HG02981 (cell line): Measurements from ENCODE around the gene PKHD1.

Source experiments
- ATAC-seq: cut with Tn5 transposase; IDR thresholded peaks from one replicate; pipeline ENCODE4 v1.9.1; 2021; ENCODE audit warnings: mild to moderate bottlenecking, moderate library complexity; ENCODE audit not compliant: unreplicated experiment

Gene PKHD1

GRCh38 chr6:51814418-51814817, 273.0 kb downstream of the PKHD1 start:
- ATAC-seq: no peak

GRCh38 chr6:51813904-51814303, 273.5 kb downstream of the PKHD1 start:
- no peak for ATAC-seq

DNA sequence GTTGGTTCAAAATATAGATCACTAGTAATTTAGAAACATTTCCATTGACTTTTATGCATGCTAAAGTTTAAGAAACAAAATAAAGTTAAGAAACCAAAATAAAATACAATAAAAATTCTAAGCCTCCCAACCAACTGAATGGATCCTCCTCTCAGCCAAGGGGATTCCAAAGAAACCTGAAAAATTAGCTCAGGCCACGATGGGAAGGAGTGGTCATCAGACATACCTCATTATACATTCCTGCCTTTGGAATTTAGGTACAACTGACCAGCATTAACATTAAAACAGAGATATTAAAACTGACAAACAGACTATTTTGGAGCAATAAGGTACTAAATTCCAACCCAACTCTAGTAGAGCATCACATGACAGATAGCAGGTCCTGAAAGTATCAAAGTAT, 275.2 kb downstream of the PKHD1 start:
- no peak for ATAC-seq

DNA sequence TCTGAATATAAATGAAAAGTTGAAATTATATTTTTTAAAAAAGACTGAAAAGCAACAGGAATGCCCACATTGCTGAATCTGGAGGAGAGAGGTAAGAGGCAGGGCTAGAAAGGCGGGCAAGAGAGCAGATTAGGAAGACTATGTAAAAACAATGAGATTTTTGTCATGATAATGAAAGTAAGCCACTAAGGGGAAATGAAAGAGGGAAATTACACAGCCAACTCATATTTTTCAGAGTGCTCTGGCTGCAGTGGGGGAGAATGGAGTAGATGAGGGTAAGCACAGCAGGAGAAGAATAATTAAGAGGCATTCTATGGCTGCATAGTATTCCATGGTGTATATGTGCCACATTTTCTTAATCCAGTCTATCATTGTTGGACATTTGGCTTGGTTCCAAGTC, 281.9 kb downstream of the PKHD1 start:
- ATAC-seq: peak; percentile 69

- no peak for ATAC-seq
Measured at GRCh38 chr6:51800603-51801002, 286.8 kb downstream of the PKHD1 start.

DNA sequence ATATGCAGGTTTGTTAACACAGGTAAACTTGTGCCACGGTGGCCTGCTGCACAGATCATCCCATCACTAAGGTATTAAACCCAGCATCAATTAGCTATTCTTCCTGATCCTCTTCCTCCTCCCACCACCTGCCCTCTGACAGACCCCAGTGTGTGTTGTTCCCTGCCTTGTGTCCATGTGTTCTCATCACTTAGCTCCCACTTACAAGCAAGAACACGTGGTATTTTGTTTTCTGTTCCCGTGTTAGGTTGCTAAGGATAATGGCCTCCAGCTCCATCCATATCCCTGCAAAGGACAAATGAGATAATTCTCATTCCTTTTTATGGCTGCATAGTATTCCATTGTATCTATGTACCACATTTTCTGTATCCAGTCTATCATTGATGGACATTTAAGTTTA, 294.0 kb downstream of the PKHD1 start:
- no peak for ATAC-seq

GRCh38 chr6:51792273-51793030, 295.0 kb downstream of the PKHD1 start:
- no peak for ATAC-seq

DNA sequence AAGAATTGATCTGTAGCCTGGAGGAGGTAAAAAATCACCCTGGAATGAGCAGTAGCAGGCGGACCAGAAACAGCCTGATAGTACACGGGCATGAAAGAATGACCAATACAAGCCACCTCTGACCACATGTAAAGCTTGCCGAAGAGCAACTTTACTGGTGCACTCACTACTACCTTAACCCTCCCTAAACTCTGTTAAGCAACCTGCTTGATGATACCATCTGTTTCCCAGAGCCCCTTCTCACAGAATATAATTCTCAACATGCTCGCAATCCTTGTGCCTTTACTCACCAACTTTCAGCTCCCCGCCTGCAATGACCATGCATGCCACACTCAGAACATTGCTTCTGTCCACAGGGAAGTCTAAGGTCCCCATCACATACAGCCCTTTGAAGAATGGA, 296.5 kb downstream of the PKHD1 start:
- no peak for ATAC-seq

DNA sequence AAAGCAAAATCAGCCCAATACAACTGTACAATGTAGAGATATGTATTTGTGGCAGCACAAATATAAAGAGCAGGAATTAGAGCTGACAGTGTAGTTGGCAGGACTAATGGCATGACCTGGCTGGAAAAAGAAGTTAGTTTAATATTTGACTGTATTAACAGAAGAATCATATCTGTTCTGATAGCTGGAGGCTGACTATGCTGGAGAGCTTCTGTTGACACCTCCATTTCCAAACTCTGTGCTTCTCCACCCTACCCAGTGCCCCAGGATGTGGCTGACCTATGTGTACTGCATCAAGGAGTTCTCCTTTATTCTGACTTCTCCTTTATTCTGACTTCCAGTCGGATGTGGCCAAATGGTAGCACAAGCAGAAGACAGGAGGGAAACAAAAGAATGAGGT, 299.3 kb downstream of the PKHD1 start:
- ATAC-seq: no peak

DNA sequence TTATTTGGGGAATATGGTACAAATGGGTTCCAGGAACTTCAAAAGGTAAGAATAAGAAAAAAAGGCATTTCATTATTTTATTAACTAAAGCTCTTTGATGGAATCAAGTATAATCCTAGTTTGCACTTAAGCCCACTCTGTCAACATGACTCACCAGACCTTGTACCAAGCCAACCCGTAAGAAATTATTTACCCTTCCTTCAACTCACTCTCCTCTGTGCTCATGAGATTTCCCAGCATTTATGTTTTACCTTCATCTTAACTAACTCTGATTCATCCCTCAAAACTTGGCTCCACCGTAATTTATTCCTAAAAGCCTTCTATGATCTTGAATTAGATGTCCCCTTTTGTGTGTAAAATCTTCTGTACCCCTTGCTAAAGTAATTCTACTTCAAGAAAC, 308.7 kb downstream of the PKHD1 start:
- no peak for ATAC-seq

DNA sequence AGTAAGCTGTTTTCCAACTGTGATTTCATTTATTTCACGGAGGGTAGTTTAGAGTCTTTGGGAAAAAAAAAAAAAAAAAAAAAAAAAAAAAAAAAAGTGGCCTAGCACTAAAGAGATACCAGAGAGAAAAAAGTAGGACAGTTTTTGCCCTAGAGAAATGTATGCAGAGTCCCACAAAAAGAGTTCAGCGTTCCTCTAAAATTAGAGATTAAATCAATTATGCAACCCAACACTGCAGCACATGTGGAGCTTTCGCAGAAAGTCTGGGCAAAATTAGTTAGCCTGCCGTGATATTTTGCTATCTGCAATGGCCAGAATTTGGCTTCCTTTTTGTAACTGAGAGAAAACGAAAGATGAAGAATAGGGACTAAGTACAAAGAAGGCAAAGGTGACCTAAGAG, 309.8 kb downstream of the PKHD1 start:
- ATAC-seq: no peak

DNA sequence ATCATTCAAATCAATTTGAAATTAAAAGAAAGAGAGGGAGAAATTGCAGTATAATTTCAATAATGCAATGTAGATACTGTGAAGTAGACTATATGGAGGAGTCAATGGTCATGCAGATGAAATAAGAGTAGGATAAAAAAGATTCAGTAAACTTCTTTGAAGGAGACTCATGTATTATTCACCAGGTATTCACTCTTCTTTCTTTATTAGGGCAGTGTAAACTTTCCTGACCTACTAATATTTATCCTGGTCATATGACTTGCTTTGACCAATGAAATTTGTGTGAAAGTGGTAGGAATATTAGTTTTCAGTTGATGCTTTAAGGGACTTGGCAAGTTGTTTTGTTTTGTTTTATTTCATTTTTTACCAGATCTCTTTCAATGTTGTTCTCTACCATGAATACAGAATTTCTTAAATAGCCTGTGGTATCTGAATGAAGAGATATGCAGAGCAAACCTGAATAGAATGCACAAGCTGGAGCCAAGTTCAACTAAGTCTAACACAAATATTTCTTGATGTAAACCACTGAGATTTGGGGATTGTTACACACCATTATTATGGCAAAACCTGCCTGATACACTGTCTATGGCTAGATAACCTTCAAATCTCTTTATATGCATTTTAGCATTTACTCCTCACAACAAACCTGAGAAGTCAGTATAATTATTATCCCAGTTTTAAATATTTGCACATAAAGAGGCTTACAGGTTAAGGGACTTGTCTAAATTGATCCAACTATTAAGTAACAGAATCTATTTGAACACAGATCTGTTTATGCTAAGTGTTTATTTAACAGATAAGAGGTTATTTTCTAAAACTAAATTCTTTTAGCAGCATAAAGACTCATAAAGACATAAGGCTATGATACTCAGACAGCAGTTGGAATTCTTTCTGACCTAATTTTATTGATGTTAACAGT, 311.2 kb downstream of the PKHD1 start:
- ATAC-seq: no peak

DNA sequence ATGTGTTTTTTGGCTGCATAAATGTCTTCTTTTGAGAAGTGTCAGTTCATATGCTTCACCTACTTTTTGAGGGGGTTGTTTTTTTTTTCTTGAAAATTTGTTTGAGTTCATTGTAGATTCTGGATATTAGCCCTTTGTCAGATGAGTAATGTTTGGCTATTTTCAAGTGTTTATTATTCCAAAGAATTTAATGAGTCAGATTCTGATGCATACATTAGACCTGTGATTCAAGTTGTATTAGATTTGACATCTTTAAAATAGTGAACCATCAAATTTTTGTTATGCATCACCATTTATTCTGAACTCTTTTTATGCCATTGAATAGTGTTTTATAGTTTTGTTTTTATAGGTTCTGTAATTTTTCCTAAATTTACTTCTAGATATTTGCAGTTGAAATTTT, 319.3 kb downstream of the PKHD1 start:
- no peak for ATAC-seq

GRCh38 chr6:51765230-51765629, 322.2 kb downstream of the PKHD1 start:
- ATAC-seq: no peak

DNA sequence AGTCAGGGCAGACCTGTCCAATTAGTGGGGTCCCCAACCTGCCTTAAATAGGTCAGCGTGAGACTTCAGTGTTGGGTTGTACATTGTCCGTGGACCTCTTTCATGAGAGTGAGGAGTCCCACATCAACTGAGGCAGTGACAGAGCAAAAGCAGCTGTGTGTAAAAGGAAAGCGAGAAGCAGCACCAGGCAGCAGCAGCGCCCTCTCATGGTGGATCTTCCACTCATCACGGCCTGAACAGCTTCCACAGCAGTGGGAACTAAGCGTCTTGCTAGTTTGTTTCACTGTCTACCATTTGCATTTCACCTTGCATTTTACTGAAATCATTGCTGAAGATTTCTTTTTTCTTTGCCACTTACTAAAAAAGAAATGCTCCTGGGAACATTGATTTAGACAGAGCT, 333.8 kb downstream of the PKHD1 start:
- no peak for ATAC-seq

DNA sequence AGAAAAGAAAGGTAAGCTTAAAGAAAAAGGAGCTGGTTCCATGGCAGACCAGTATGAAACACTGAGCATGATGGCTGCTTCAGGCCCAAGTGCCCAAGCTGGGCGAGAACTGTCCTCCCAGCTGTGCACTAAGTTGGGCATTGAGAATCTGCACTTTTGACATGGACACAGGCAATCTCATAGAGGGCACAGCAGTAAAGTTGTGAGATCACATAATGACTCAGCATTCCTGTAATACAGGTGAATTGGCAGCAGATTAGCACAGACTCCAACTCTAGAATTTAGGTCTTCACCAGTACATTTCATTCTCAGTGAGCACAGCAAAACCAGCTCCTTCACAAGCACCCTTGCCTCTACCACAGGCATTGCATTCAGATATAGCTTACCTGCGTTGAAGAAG, 343.4 kb downstream of the PKHD1 start:
- no peak for ATAC-seq

DNA sequence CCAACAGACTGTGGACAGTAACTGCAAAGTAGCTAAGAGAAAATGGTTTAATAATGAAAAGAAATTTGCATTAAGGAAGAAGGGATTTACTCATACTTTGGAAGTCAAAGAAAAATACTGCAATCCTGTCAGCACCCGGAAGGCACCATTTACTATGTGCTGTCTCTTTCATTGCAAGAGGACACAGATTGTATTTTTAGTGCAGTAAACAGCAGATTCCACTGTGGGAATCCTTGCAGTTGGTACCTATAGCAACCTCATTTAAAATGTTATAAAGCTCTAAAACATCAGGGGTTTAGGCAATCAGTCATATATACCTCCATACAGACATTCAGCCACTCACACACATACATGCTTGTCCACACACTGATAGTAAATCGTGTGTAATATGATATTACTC, 346.8 kb downstream of the PKHD1 start:
- ATAC-seq: no peak

DNA sequence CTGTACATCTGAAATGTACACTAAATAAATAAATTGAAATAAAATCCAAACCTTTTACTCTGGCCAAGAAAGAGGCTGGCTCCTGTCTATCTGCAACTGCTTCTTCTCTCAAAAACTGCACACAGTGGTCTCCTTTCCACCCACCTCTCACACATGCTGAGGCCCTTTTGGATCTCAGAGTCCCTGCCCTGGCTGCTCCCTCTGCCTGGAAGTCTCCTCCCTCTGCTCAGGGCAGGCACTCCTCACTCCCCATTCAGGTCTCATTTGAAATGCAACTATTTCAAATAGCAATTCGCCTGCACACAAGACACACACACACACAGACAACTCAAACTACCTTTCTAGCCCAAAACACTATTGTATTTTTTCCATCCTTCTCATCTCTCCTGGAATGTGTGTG, 348.8 kb downstream of the PKHD1 start:
- no peak for ATAC-seq

DNA sequence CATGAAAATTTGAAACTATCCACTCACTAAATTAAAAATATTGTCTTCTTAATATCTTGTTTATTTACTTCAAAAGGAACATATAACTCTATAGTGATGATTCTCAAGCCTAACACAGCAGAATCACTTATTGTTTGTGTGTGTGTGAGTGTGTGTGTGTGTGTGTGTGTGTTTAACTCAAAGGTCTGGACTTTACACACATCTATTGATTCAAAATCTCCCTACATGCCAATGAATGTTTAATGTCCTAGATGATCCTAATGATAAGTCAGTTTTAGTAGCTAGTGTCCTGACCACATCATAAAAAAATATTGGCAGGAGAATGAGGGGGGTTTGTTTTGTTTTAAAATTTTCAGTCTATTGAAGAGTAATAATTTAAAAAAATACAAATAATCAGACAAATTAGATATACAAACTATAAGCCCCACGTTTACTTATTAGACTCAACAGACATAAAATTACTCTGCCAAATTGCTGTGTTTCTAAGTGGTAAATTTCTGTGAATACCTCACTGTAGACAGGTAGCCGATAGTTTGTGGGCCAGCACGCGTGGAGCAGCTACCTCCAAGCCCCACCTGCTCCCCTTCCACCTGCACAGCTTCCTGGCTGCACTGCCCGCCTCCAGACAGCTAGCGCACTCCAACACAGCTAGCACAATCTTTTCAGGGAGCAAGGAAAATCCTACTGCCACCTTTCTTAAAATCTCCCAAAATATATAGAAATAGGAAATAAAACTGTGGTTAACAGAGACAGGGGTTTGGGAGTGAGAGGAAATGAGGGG, 349.6 kb downstream of the PKHD1 start:
- no peak for ATAC-seq

DNA sequence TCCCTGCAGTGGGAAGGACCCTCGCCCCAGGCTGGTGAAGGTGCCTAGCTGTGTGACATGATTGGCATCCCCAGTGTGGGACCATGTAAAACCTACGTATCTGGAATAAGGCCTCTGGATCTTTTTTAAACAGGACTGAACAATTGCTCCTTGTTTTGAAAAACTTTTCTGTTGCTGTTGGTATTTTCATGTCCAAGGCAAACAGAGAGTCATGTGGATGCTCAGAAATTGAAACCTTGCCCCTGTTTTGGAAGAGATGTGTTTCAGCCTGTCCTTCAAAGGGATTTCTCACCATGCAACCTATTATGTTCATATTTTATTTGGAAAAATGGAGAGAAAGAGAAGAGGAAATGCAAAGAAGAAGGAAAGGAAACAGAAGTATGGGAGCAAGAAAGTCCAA, 362.3 kb downstream of the PKHD1 start:
- ATAC-seq: no peak

DNA sequence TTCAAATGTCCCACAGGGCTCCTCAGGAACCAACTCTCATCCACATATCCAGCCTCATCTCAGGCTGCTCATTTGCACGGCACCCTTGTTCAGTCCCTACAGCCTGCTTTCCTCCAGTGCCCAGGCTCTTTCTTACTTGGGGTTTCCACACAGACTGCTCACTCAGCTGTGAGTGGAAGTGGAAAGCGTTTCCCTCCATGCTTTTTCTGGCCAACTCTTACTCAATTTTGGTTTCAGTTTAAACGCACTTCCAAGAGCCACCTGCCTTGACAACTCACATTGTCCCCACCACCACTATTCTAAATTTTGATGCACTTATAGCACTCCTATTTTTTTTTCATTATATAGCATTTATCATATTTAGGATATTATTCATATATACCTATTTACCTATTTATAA, 367.1 kb downstream of the PKHD1 start:
- ATAC-seq: no peak
